Spleen (tissue), 11 donors: Measurements from ENCODE around the gene GMNN. TPM values are rescaled to one million over a fixed set of nuclear protein-coding genes. Genes with fewer than 3 reads are reported as not detected.

Source experiments
- DNase-seq: peaks from one replicate; pipeline ENCODE4 v3.0.0-alpha.2; 2020
- H3K27ac ChIP-seq, 8 donors: fragments of 200-600 bp; sonication (generic) in 7 of 8; 1 replicate in 4 of 8; 2 replicates in 4 of 8; pipeline versions ENCODE4 v1.5.0 to v1.8.0; 2016 to 2021; ENCODE audit warnings: inconsistent platforms in 4 of 8, mild to moderate bottlenecking in 4 of 8, moderate library complexity in 1 of 8
- H3K27me3 ChIP-seq, 7 donors: fragments of 200-600 bp; sonication (generic) in 6 of 7; replicated peaks in 1 of 7; 1 replicate in 4 of 7; 2 replicates in 3 of 7; pipeline versions ENCODE4 v1.5.0 to v1.8.0; 2016 to 2021; ENCODE audit warnings: inconsistent platforms in 3 of 7, mild to moderate bottlenecking in 1 of 7
- H3K36me3 ChIP-seq, 6 donors: fragments of 200-600 bp; sonication (generic) in 5 of 6; 1 replicate in 4 of 6; 2 replicates in 2 of 6; pipeline versions ENCODE4 v1.5.0 to v1.8.0; 2016 to 2021; ENCODE audit warnings: inconsistent platforms in 2 of 6
- H3K4me1 ChIP-seq, 6 donors: fragments of 200-600 bp; sonication (generic) in 5 of 6; 1 replicate in 3 of 6; 2 replicates in 3 of 6; pipeline versions ENCODE4 v1.5.0 to v1.8.0; 2016 to 2021; ENCODE audit warnings: inconsistent platforms in 3 of 6
- H3K4me3 ChIP-seq, 8 donors: fragments of 200-600 bp; sonication (generic) in 7 of 8; 1 replicate in 4 of 8; 2 replicates in 4 of 8; pipeline versions ENCODE4 v1.5.0 to v1.8.0; 2016 to 2021; ENCODE audit warnings: inconsistent platforms in 4 of 8, mild to moderate bottlenecking in 4 of 8, moderate library complexity in 2 of 8
- H3K9me3 ChIP-seq, 8 donors: fragments of 200-600 bp; sonication (generic) in 7 of 8; 1 replicate in 4 of 8; 2 replicates in 4 of 8; pipeline versions ENCODE4 v1.5.0 to v1.8.0; 2016 to 2021; ENCODE audit warnings: inconsistent platforms in 4 of 8
- CTCF ChIP-seq, 11 experiments: fragments of 200-600 bp in 7 of 11; fragments of 450-650 bp in 4 of 11; sonication (generic) in 4 of 11; IDR thresholded peaks in 8 of 11; conservative IDR thresholded peaks in 3 of 11; 1 replicate in 7 of 11; 2 replicates in 4 of 11; pipeline versions ENCODE4 v1.4.0 to v1.8.0; 2016 to 2021; ENCODE audit warnings: antibody characterized with exemption in 11 of 11, inconsistent platforms in 4 of 11, mild to moderate bottlenecking in 1 of 11
- POLR2A ChIP-seq, 3 donors: fragments of 450-650 bp; IDR thresholded peaks; one replicate each; pipeline ENCODE4 v1.5.1; 2017; ENCODE audit warnings: antibody characterized with exemption in 3 of 3, mild to moderate bottlenecking in 1 of 3
- POLR2AphosphoS5 ChIP-seq, 3 donors: sonication (generic); formaldehyde crosslinking; IDR thresholded peaks; one replicate each; pipeline ENCODE4 v1.5.1; 2017; ENCODE audit warnings: antibody characterized with exemption in 3 of 3
- WGBS, 5 donors: extraction: QIAGEN DNeasy Blood & Tissue Kit in 3 of 5; methylation state at CpG; one replicate each; pipeline versions ENCODE4 v1.1.5 to v1.1.7; 2013 to 2018; 5-methylcytosine and 5-hydroxymethylcytosine counted together
- intact Hi-C: fragments of 100-400 bp; cut with DNase I; formaldehyde crosslinking; loops from one replicate; pipeline ENCODE4 v1.15.0; 2023; ENCODE audit warnings: low total_unique reads
- polyA plus RNA-seq, 3 donors: library from polyadenylated mRNA; stranded (reverse); fragments of 200-250 nt; gene quantifications; one replicate each; pipeline ENCODE4 v1.2.1, GENCODE V29; 2013
- total RNA-seq, 7 donors: library from RNA; depleted of rRNA in 3 of 7; stranded (reverse); fragments of >200 nt in 3 of 7; fragmentation: NEBNext Ultra II Directional in 4 of 7; extraction: Animal tissue kit (Norgen Biotek cat#: 25700) in 4 of 7; gene quantifications; one replicate each; pipeline versions ENCODE4 v1.1.0 to v1.2.1, GENCODE V29; 2016 to 2021
- donor health status: healthy with polysubstance abuse.
- donor health status: DM: no; HTN: no; CAD: no; lungs with moderate emphysema.
- donor health status: DM: no; HTN: no; CAD: no.
- donor health status: Bipolar disorder and iron deficiency.
- donor health status: healthy.
- donor health status: DM: no; HTN: no; CAD: no.
- donor health status: DM: yes; HTN: yes; CAD: no.

Gene GMNN
- total and polyA plus RNA-seq, 10 donors = 11.1 to 32.3 (median 16.1) TPM

GRCh38 chr6:24827970-24828369 is 53.2 kb downstream of the GMNN start:
- H3K4me1 ChIP-seq = peaks cover 0 to 5% (median 3%) of the 10 kb centered on the region in 6 donors
- intact Hi-C loops = no loop called here
- TF ChIP-seq CTCF (IDR thresholded peaks at IDR 0.05 in 8 of 11, conservative IDR thresholded peaks at IDR 0.05 in 3 of 11) (no peak), POLR2AphosphoS5 (IDR thresholded peaks at IDR 0.05) (no peak), POLR2A (IDR thresholded peaks at IDR 0.05) (no peak)
- peaks cover 0 to 100% (median 91%) of the 10 kb centered on the region in 6 donors for H3K36me3 ChIP-seq
- DNase-seq = no peak
- no peaks in the 10 kb centered on the region for H3K9me3 ChIP-seq
- WGBS, 5 donors = 83 to 92% (median 84%) methylated on average over 8 of the region's 8 CpGs
- H3K27ac ChIP-seq = no peak overlapping the region
- H3K27me3 ChIP-seq = no peaks in the 10 kb centered on the region
- no peak overlapping the region for H3K4me3 ChIP-seq

GRCh38 chr6:24829657-24830056 is 54.9 kb downstream of the GMNN start:
- Histone ChIP-seq H3K36me3 (peaks cover 0 to 100% (median 90%) of the 10 kb centered on the region in 6 donors), H3K4me1 (peaks cover 0 to 11% (median 3%) of the 10 kb centered on the region in 6 donors), H3K27me3 (no peaks in the 10 kb centered on the region), H3K4me3 (no peak overlapping the region), H3K9me3 (no peaks in the 10 kb centered on the region), H3K27ac (no peak overlapping the region)
- no peak for DNase-seq
- intact Hi-C loops = no loop called here
- 93 to 96% (median 94%) methylated on average over 3 of the region's 3 CpGs for WGBS, 5 donors
- no peak for TF ChIP-seq CTCF (IDR thresholded peaks at IDR 0.05 in 8 of 11, conservative IDR thresholded peaks at IDR 0.05 in 3 of 11)
- TF ChIP-seq POLR2AphosphoS5 (IDR thresholded peaks at IDR 0.05) = no peak
- TF ChIP-seq POLR2A (IDR thresholded peaks at IDR 0.05) = no peak

- H3K27ac ChIP-seq = peak overlapping the region in 7 of 8 donors; percentile 7 to 79 (median 65)
- WGBS, 5 donors = 87 to 92% (median 91%) methylated on average over 10 of the region's 10 CpGs
- intact Hi-C loops = no loop called here
- no peak for DNase-seq
- H3K36me3 ChIP-seq = peaks cover 0 to 98% (median 76%) of the 10 kb centered on the region in 6 donors
- TF ChIP-seq POLR2A (IDR thresholded peaks at IDR 0.05) (no peak), CTCF (IDR thresholded peaks at IDR 0.05 in 8 of 11, conservative IDR thresholded peaks at IDR 0.05 in 3 of 11) (no peak), POLR2AphosphoS5 (IDR thresholded peaks at IDR 0.05) (no peak)
- H3K9me3 ChIP-seq = no peaks in the 10 kb centered on the region
- H3K27me3 ChIP-seq = no peaks in the 10 kb centered on the region
- no peak overlapping the region for H3K4me3 ChIP-seq
- peaks cover 0 to 30% (median 11%) of the 10 kb centered on the region in 6 donors for H3K4me1 ChIP-seq
Measured at GRCh38 chr6:24831771-24832716, 57.3 kb downstream of the GMNN start.

- intact Hi-C loops = no loop called here
Measured at GRCh38 chr6:24832794-24833193, 58.1 kb downstream of the GMNN start.

More at GRCh38 chr6:24832794-24833193, 58.1 kb downstream of the GMNN start:
- TF ChIP-seq POLR2A (IDR thresholded peaks at IDR 0.05) (no peak), POLR2AphosphoS5 (IDR thresholded peaks at IDR 0.05) (no peak), CTCF (IDR thresholded peaks at IDR 0.05 in 8 of 11, conservative IDR thresholded peaks at IDR 0.05 in 3 of 11) (no peak)
- Histone ChIP-seq H3K27me3 (no peaks in the 10 kb centered on the region), H3K4me1 (peaks cover 0 to 30% (median 11%) of the 10 kb centered on the region in 6 donors), H3K36me3 (peaks cover 0 to 98% (median 69%) of the 10 kb centered on the region in 6 donors), H3K9me3 (no peaks in the 10 kb centered on the region), H3K27ac (no peak overlapping the region), H3K4me3 (no peak overlapping the region)
- WGBS, 5 donors = 97 to 100% (median 98%) methylated on average over 1 of the region's 1 CpG
- no peak for DNase-seq
